ENCODE measurements around the gene MUC22.
A peak's percentile ranks its signal among the peaks of the same experiment; 100 is the strongest.

MUC22 gene

GRCh38 chr6:31083742-31084354 lies 73.6 kb downstream of the MUC22 start:
- peak; percentile 29 for DNase-seq

Measured in T-helper 9 cell (primary cell).